Measurements from ENCODE around the gene ADAM10. TPM values are rescaled to one million over a fixed set of nuclear protein-coding genes. Genes with fewer than 3 reads are reported as not detected.

ADAM10 gene
- total RNA-seq, 1 experiment from 2014 or later = 91.3 TPM

GRCh38 chr15:58595516-58596263 is 153.8 kb downstream of the ADAM10 start:
- intact Hi-C loops (cut with micrococcal nuclease) = loop anchor here (5.0 kb wide), 1 partner anchor 137 kb away; no protein-coding TSS in a partner anchor
- ATAC-seq (no peak), DNase-seq (no peak)
- Histone ChIP-seq H3K9me3 (ENCODE audit: low read length) (no peaks in the 10 kb centered on the region), H3K4me2 (ENCODE audit: low read length) (no peak overlapping the region), H3K36me3 (ENCODE audit: low read depth, low read length) (no peaks in the 10 kb centered on the region; the same call in 1 of the 2 replicates), H3K79me2 (ENCODE audit: low read length) (no peaks in the 10 kb centered on the region), H3K27me3 (ENCODE audit: low read length) (no peaks in the 10 kb centered on the region), H3K9ac (ENCODE audit: low read length) (no peak overlapping the region), H2AFZ (ENCODE audit: low read length) (no peak overlapping the region), H4K20me1 (ENCODE audit: low read length) (no peaks in the 10 kb centered on the region), H3K27ac (ENCODE audit: low read length) (no peak overlapping the region), H3K9me2 (replicated peaks; ENCODE audit: low read length) (no peaks in the 10 kb centered on the region), H3K4me3 (ENCODE audit: low read length) (no peak overlapping the region), H3F3A (ENCODE audit: low read length, unreplicated experiment) (no peaks in the 10 kb centered on the region), H3K4me1 (ENCODE audit: insufficient read depth, low read length) (no peaks in the 10 kb centered on the region)
- POLR2A ChIA-PET (ENCODE audit: unreplicated experiment) = no interaction called here
- TF ChIP-seq EZH2 (IDR thresholded peaks at IDR 0.05; ENCODE audit: low read length, unreplicated experiment) (no peak), CTCF (conservative IDR thresholded peaks at IDR 0.05; ENCODE audit: low read depth, low read length) (no peak), EZH2phosphoT487 (IDR thresholded peaks at IDR 0.05; ENCODE audit: borderline replicate concordance, low read length) (no peak)
- CTCF ChIA-PET = no interaction called here
- no TSS peak for BruUV-seq (replicated peaks)

GRCh38 chr15:58594898-58595297 is 154.6 kb downstream of the ADAM10 start:
- Histone ChIP-seq H3K4me1 (ENCODE audit: insufficient read depth, low read length) (no peaks in the 10 kb centered on the region), H3F3A (ENCODE audit: low read length, unreplicated experiment) (no peaks in the 10 kb centered on the region), H3K27me3 (ENCODE audit: low read length) (no peaks in the 10 kb centered on the region), H3K4me3 (ENCODE audit: low read length) (no peak overlapping the region), H3K27ac (ENCODE audit: low read length) (no peak overlapping the region), H3K9me2 (replicated peaks; ENCODE audit: low read length) (no peaks in the 10 kb centered on the region), H3K4me2 (ENCODE audit: low read length) (no peak overlapping the region), H3K79me2 (ENCODE audit: low read length) (no peaks in the 10 kb centered on the region), H4K20me1 (ENCODE audit: low read length) (no peaks in the 10 kb centered on the region), H2AFZ (ENCODE audit: low read length) (no peak overlapping the region), H3K9me3 (ENCODE audit: low read length) (no peaks in the 10 kb centered on the region), H3K9ac (ENCODE audit: low read length) (no peak overlapping the region), H3K36me3 (ENCODE audit: low read depth, low read length) (no peaks in the 10 kb centered on the region; the same call in 1 of the 2 replicates)
- intact Hi-C loops (cut with micrococcal nuclease) = loop anchor here (5.0 kb wide), 1 partner anchor 137 kb away; no protein-coding TSS in a partner anchor
- ChIA-PET POLR2A (ENCODE audit: unreplicated experiment) (no interaction called here), CTCF (no interaction called here)
- ATAC-seq = no peak
- TF ChIP-seq EZH2 (IDR thresholded peaks at IDR 0.05; ENCODE audit: low read length, unreplicated experiment) (no peak), CTCF (conservative IDR thresholded peaks at IDR 0.05; ENCODE audit: low read depth, low read length) (no peak), EZH2phosphoT487 (IDR thresholded peaks at IDR 0.05; ENCODE audit: borderline replicate concordance, low read length) (no peak)
- DNase-seq = no peak
- no TSS peak for BruUV-seq (replicated peaks)

- Histone ChIP-seq H3K9ac (ENCODE audit: low read length) (no peak overlapping the region), H3K4me2 (ENCODE audit: low read length) (no peak overlapping the region), H3K4me1 (ENCODE audit: insufficient read depth, low read length) (no peaks in the 10 kb centered on the region), H3K27ac (ENCODE audit: low read length) (no peak overlapping the region), H3K27me3 (ENCODE audit: low read length) (no peaks in the 10 kb centered on the region), H3K9me2 (replicated peaks; ENCODE audit: low read length) (no peaks in the 10 kb centered on the region), H3K36me3 (ENCODE audit: low read depth, low read length) (no peaks in the 10 kb centered on the region; the same call in 1 of the 2 replicates), H3K9me3 (ENCODE audit: low read length) (no peaks in the 10 kb centered on the region), H3K4me3 (ENCODE audit: low read length) (no peak overlapping the region), H3F3A (ENCODE audit: low read length, unreplicated experiment) (no peaks in the 10 kb centered on the region), H4K20me1 (ENCODE audit: low read length) (no peaks in the 10 kb centered on the region), H3K79me2 (ENCODE audit: low read length) (no peaks in the 10 kb centered on the region), H2AFZ (ENCODE audit: low read length) (no peak overlapping the region)
- POLR2A ChIA-PET (ENCODE audit: unreplicated experiment) = no interaction called here
- intact Hi-C loops (cut with micrococcal nuclease) = no loop called here
- no peak for DNase-seq
- no TSS peak for BruUV-seq (replicated peaks)
- CTCF ChIA-PET = no interaction called here
- ATAC-seq = no peak
- TF ChIP-seq CTCF (conservative IDR thresholded peaks at IDR 0.05; ENCODE audit: low read depth, low read length) (no peak), EZH2phosphoT487 (IDR thresholded peaks at IDR 0.05; ENCODE audit: borderline replicate concordance, low read length) (no peak), EZH2 (IDR thresholded peaks at IDR 0.05; ENCODE audit: low read length, unreplicated experiment) (no peak)
Observed at GRCh38 chr15:58593870-58594269, 155.6 kb downstream of the ADAM10 start.

All from PC-3 (cell line).